Hepatocyte (in vitro differentiated cells): ENCODE data around the gene LINC00237.

Experiments
- CTCF ChIP-seq: fragments of 200-600 bp; sonication (generic); IDR thresholded peaks from 2 replicates; pipeline ENCODE4 v1.5.1; 2016; ENCODE audit warnings: antibody characterized with exemption, mild to moderate bottlenecking; ENCODE audit not compliant: poor library complexity
- EZH2 ChIP-seq: fragments of 200-600 bp; sonication (generic); IDR thresholded peaks from 2 replicates; pipeline ENCODE4 v1.6.1; 2016; ENCODE audit warnings: antibody characterized with exemption, mild to moderate bottlenecking, borderline replicate concordance
- EZH2phosphoT487 ChIP-seq: fragments of 200-600 bp; sonication (generic); IDR thresholded peaks from one replicate; pipeline ENCODE4 v1.6.1; 2018; ENCODE audit warnings: antibody characterized with exemption, mild to moderate bottlenecking, low read depth, moderate library complexity; ENCODE audit not compliant: unreplicated experiment, severe bottlenecking

- TF ChIP-seq CTCF, result no peak
- no peak for TF ChIP-seq EZH2phosphoT487
- no peak for TF ChIP-seq EZH2
These were observed 27.9 kb upstream of the LINC00237 start for GRCh38 chr20:21133917-21134622.
